ENCODE measurements around the gene LCTL.
"Not testable (repeated sequence)": the region's sequence is repeated elsewhere in the genome, so short reads cannot be mapped to it uniquely, and the experiment has no call there.

Gene LCTL

DNA sequence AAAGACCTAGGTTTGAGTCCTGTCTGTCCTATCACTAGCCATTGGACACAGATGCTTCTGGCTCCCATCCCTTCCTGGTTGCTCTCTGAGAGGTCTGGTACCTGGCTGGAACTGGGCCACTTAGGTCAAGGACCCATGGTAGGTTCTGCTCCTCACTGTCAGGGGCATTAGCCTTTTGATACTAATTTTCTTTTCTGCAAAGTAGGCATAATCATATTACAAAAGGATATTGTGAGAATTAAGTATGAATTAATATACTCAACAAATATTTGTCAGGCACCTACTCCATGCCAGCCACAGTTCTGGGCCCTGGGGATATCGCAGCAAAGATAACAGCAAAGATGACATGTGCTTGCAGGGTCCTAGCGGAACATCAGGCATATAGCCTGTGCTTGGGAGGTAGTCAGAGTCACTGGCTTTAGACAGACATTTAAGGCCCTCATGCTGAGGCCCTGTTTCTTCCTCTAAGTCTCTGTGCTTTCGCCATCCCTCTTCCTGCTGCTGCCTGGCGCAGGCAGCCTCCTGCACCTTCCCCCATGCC, 25.6 kb upstream of the LCTL start:
- DNase-seq (ENCODE audit: low read depth), result no peak

DNA sequence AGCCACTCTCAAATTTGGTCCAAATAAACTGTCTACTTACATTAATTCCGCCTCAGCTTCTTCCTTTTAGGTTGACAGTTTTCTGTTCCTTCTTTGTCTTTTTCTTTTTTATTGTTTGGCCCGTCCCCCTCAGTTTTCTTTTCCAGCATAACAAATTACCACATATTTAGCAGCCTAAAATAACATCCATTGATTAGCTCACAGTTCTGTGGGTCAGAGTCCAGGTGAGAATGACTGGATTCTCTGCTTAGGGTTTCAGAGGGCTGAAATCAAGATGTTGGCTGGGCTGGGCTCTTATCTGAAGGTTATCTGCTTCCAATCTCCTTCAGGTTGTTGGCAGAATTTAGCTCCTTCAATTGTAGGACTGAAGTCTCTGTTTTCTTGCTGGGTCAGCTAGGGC, 24.6 kb upstream of the LCTL start:
- no peak for DNase-seq (ENCODE audit: low read depth)

DNA sequence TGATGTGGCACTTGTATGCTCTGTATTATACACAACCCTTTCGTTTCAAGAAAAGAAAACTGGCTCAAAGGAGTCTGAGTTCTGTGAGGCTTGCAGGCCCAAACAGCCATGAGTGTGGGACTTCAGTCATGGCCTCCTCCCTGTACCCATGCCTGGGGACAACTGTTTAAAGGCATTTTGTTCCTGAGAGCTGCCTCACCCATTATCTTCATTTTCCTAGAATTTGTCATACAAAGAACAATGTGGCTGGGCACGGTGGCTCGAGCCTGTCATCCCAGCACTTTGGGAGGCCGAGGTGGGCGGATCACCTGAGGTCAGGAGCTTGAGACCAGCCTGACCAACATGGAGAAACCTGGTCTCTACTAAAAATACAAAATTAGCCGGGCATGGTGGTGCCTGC, 23.6 kb upstream of the LCTL start:
- DNase-seq (ENCODE audit: low read depth), result not testable (repeated sequence)

DNA sequence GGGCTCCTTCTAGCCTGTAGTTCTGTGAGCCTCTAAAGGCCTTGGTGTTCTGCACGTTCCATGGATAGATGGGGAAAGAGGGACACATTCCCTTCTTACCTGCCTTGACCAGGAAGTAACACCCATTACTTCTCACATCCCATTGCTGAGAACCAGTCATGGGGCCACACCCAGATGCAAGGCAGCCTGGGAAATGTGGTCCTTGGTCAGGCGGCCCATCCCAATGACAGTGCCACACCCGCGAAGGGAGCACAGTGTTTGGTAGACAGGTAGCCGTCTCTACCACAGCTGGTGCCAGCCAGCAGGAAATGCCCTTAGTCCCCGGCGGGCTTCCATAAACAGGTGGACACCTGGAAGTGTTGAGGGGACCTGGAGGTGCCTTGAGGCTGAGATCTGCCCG, 23.2 kb upstream of the LCTL start:
- no peak for DNase-seq (ENCODE audit: low read depth)

DNA sequence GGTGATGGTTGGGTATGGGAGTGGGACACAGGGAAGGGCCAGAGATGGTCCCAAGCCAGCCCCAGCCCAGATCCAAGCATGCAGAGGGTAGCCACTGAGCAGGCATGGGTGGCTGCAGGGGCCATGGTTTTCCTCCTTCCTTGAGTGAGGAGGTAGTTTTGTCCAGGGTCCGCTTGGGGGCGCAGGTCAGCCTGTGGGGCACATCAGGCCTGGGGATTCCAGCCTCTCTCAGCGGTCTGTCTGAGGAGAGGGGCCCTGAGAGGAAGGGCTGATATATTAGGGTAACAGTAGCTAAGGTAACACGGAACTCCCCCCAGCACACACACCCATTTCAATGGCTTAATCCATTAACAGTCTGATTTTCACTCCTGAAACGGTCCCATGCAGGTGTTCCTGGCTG, 22.7 kb upstream of the LCTL start:
- no peak for DNase-seq (ENCODE audit: low read depth)

DNA sequence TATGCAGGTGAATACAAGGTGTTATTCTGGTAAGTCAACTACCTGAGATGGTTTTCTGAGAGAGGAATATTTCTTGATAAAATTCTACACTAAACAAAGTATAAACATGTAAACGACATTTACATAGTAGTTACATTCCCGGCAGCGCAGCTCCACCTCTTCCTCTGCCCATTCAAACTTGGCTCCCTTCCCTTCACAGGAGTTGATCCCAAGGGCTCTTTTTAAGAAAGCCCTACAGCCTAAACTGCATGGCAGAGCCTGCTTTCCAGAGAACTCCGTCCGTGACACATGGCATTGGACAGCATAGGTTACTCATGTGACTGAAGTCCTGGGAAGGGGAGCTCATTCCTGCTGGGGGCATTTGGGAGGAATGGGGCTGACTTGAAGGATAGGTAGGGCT, 22.0 kb upstream of the LCTL start:
- DNase-seq (ENCODE audit: low read depth), result no peak

DNA sequence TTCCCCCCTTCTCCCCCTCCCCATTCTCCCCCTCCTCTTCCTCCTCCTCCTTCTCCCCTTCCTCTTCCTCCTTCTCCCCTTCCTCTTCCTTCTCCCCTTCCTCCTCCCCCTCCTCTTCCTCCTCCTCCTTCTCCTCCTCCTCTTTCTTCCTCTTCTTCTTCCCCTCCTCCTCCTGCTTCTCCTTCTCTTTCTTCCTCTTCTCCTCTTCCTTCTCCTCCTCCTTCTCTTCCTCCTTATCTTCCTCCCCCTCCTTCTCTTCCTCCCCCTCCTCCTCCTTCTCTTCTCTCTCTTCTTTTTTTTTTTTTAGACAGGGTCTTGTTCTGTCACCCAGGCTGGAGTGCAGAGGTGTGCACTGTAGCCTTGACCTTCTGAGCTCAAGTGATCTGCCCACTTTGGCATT, 21.2 kb upstream of the LCTL start:
- no peak for DNase-seq (ENCODE audit: low read depth)

DNA sequence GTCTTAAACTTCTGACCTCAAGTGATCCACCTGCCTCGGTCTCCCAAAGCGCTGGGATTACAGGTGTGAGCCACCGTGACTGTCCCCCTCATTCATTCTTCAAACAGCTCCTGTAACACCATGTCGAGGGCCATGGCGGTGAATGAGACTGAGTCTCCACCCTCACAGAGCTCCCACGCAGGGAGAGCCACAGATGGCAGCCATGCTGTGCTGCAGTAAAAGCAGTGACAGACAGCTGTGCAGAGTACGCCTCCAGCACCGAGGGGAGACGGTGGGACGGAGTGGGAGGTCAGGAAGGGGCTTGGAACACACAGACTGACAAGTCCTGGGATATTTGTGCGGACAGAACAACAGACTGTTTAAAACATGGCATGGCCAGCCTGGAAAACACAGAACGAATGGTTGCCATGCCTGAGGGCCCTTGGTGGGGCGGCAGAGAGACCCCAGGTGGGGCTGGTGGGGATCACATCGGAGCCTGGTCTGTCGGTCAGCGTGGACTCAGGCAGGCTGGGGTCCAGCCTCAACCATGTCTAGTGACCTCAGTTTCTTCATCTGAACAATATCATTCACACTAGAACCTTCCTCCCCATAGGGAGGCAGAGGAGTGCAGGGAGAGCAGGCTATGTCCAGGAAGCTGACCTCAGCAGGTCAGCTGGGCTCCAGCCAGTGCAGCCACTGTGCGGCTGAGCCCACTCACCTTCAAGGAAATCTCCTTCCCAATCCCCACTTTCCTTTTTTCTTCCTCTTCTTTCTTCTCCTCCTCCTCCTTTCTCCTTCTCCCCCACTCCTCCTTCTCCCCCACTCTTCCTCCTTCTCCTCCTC, 20.6 kb upstream of the LCTL start:
- DNase-seq (ENCODE audit: low read depth), result no peak

DNA sequence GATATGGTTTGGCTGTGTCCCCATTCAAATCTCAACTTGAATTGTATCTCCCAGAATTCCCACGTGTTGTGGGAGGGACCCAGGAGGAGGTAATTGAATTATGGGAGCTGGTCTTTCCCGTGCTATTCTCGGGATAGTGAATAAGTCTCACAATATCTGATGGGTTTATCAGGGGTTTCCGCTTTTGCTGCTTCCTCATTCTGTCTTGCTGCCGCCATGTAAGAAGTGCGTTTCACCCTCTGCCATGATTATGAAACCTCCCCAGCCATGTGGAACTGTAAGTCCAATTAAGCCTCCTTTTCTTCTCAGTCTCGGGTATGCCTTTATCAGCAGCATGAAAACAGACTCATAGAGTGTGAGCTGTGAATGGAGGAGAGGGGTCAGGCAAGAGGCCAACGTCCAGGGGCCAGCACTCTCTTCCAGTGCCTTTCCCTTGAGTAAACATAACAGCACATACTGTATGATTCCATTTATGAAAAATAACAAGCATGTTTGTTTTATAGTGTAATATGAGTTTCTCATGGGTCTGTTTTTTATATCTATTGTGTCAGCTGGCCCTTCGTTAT, 16.3 kb upstream of the LCTL start:
- no peak for DNase-seq (ENCODE audit: low read depth)

DNA sequence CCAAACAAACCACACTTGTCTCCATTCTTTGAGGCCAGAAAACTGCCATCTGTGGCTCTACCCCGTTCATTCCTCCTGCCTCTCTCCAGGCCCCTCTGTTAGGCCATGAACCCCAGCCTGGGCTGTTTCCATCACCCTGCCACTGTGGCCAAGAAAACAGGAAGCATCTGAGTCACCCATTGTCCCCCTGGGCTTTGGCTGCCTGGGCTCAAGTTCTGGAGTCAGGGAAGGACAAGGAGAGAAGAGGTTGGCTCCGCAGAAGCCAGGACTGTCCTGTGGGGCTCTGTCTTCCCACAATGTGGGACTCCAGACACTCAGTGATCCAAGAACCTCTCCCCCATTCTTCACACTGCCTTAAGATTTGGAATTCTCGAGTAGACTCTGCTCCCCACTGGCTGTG, 14.8 kb upstream of the LCTL start:
- DNase-seq (ENCODE audit: low read depth), result no peak

DNA sequence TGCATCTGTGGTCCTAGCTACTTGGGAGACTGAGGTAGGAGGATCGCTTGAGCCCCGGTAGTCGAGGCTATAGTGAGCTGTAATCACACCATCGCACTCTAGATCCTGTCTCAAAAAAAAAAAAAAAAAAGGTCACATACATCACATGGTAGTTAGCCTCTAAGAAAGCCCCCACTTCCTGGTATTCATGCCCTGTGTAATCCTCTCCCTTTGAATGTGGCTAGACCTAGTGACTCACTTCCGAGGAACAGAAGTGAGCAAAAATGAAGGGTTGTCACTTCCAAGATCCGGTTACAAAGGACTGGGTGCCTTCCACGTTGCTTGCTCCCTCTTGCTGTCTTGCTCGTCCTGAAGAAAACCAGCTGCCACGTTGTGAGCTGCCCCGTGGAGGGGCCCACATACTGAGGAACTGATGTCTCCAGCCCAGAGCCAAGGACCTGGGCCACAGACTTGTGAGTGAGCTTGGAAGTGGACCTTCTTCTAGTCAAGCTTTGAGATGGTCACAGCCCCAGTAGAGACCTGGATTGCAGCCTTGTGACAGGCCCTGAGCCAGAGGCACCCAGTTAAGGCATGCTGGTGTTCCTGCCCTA, 12.6 kb upstream of the LCTL start:
- DNase-seq (ENCODE audit: low read depth), result no peak

DNA sequence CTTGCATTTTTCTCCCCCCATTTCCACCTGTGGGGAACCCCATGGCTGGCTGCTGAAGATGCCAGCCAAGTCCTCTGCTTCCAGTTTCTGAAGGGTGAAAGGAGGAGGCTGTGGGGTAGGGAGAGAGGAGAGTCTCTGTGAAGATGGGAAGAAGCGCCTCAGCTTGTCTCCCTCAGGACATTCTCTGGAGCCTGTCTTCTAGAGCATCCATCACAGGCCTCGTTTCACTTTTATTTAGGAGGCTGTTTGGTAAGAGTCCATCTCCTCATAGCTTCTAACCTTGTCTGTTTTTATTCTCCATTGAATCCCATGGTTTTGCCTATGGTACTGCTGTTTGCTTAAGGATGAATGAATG, 8.8 kb upstream of the LCTL start:
- DNase-seq (ENCODE audit: low read depth), result no peak

DNA sequence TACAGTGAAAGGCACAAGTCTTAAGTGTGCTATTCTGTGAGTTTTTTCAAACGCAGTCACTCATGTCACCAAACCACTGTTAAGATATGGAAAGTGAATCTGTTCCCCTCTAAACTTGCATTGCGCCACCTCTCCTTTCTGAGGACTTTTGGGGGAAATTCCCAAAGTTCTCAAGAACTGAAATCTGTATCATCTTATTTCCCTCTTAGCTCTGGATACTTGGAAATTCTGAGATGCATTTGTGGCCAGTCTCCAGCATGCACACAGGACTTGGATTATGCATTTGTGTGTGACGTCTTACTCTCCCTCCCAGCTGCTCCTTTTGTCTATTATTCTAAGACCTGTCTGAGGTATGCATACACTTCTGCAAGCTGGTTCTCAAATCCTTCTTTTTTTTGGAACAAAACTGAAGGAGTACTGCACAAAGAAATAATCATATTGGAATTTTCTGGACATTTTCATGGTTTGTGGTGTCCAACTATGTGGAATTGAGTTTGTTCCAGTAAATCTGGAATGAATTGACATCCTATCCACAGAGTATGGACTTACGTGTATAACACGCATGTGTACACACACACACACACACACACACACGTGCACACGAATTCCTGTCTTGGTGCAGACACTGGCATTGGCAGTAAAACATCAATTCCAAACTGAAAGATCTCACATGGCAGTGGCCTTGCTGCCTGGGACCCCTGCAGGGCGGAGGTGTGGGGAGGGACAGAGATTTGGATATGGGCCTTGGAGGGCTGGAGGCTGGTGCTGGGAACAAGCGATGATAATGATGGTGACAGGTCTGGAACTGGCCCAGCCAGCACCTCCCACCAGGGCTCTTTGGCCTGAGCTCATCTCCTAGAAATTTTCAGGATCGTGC, 8.2 kb upstream of the LCTL start:
- DNase-seq (ENCODE audit: low read depth), result no peak

DNA sequence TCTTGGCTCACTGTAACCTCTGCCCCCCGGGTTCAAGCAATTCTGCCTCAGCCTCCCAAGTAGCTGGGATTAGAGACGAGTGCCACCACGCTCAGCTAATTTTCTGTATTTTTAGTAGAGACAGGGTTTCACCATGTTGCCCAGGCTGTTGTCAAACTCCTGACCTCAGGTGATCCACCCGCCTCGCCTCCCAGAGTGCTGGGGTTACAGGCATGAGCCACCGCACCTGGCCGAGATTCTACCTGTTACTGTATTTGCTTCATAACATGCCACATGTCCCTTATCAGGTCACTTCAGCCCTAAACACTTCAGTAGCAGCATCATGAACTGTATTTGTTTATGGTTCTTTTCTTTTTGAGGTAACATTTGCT, 7.5 kb upstream of the LCTL start:
- DNase-seq (ENCODE audit: low read depth), result no peak

DNA sequence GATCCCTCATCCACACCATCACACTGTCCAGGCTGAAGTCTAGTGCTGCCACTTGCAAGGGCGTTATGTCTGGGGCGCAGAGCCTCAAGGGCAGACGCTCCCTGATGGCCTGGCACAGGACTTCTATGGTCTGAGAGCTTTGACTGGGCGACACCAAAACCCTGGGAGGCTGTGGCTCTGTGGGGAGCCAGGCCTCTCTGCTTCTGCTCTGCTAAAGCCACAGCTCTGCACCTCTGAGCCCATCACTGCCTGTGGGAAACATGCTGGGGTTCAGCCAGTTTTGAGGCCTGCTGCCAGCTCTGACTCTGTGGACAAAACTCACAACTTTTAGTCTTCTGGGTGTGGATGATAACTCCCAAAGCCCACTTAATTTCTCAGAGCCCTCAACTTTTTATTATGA, 6.3 kb upstream of the LCTL start:
- no peak for DNase-seq (ENCODE audit: low read depth)

DNA sequence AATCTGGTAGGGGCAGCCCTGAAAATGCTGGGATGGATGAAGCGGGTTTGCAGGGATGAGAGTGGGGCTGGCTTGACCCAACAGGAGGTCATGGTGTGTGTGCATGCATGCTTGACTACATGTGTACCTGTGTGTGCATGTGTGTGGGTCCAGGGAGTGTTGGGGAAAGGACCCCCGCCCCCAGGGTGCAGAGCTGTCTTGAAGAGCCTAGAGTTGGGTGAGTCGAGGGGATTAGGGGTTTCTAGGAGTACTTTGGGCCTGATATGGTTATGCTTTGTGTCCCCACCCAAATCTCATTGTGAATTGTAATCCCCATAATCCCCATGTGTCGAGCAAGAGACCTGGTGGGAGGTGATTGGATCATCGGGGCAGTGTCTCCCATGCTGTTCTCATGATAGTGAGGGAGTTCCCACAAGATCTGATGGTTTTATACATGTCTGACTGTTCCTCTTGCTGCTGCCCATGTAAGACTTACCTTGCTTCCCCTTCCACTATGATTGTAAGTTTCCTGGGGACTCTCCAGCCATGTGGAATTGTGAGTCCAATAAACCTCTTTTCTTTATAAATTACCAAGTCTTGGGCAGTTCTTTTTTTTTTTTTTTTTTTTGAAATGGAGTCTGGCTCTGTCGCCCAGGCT, 5.2 kb upstream of the LCTL start:
- no peak for DNase-seq (ENCODE audit: low read depth)

DNA sequence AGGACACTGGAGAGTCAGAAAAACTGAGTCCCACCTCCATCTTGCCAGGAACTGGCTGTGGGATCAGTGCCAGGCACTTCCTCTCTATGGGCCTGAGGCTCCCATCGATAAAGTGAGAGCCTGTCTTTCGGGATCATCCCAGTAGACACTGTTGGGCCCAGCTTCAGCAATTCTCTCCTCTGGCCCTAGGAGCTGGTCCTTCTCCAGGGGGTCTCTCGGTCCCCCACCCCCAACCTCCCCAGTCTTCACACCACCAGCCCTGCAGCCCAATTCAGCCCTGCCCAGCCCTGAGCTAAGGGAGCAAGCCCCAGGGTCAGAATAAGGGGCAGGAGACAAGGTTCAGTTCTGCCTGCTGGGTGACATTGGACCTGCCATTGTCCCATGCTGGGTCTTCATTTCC, 4.5 kb upstream of the LCTL start:
- DNase-seq (ENCODE audit: low read depth), result no peak

DNA sequence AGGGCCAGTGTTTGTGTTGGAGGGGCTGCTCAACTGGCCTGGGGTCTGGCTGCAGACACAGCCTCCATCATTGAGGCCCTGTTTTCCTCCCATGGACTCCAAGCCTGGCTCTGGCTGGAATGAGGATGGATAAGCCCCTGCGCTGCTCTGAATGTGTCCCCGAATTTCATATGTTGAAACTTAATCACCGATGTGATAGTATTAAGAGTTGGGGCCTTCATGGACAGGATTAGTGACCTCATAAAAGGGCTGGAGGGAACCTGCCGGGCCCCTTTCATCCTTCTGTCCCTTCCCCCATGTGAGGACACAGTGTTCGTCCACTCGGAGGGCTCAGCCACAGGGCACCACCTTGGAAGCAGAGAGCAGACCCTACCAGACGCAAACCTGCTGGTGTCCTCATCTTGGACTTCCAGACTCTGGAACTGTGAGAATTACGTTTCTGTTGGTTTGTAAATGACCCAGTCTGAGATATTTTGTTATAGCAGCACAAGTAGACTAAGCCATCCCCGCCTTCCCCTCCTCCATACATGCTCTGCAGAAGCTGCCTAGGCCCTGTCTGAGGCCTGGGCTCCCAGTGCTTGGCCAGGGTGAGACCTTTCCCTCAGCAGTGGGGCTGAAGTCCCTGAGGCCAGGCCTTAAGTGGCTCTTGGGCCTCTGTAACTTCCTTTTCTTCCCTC, 3.8 kb upstream of the LCTL start:
- DNase-seq (ENCODE audit: low read depth), result no peak

DNA sequence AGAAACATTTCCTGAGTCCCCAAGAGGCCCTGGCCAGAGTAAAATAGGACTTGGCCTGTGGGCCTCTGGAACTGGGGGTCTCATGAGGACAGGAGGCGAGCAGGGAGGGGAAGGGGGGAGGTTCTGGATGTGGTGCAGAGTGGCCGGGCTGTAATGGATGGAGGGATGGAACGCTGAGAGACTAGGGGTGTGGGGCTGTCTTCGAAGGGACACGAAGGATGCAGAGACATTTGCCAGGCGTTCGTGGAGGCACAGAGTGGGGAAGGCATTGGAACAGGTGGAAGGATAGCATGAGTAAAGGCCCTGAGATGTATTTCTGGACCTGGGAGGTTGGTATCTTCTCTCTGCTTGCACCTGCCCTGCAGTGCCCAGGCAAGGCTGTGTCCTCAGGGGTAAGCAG, 2.1 kb upstream of the LCTL start:
- DNase-seq (ENCODE audit: low read depth), result no peak

DNA sequence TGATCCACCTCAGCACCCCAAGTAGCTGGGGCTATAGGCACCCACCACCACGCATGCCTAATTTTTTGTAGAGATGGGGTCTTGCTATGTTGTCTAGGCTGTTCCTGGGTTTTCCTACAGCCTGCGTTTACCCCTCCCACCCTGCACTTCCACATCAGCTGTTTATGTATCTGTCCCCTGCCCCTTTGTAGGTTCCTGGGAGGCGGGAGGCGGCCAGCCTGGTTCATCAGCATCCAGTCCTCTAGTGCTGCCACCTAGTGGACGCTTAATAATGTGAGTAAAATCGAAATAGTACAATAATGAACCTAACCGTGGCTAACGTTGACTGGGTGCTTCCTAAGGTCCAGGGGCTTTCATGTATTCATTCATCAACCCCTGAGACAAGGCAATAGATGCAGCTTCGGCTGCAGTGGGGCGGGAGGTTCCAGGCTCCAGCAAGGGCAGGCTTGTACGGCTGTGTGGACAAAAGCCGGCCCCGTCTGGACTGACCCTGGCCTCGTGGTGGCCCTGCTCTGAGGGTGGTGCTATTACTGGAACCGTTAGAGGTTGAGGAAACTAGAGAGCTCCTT, 1.2 kb upstream of the LCTL start:
- no peak for DNase-seq (ENCODE audit: low read depth)

DNA sequence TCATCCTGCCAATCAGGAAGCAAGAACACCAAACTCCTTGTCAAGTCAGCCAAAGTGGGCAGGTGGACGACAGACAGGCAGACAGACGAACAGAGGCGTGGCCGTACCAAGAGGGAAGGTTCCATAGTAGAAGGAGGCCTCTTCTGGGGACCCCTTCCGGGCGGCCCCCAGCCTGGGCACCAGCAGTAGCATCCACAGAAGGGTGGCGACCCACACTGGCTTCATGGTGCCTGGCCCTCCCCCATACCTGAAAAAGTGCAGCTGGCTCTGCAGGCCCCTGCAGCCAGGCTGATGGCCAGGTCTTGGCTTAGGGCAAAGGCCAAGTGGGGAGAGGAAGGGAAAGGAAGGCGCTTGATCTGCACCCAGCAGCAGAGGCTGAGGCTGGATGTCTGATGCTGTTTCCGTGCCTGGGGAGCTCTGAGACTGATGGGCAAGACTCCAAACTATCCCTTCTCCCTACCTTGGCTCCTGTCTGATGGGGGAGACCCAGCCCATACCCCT, 607 bp downstream of the LCTL start:
- no peak for DNase-seq (ENCODE audit: low read depth)
